Thymus (tissue), 11 donors: ENCODE results near the gene CSF3R. TPM values are rescaled to one million over a fixed set of nuclear protein-coding genes. Genes with fewer than 3 reads are reported as not detected.
"Not testable (repeated sequence)": the region's sequence is repeated elsewhere in the genome, so short reads cannot be mapped to it uniquely, and the experiment has no call there.

ENCODE experiments used
- DNase-seq, 9 donors: peaks; one replicate each; pipeline ENCODE4 v3.0.0-alpha.2; 2013; ENCODE audit warnings: low spot score in 9 of 9, low read depth in 6 of 9, missing footprints in 1 of 9
- H3K27ac ChIP-seq, 2 donors: one replicate each; pipeline ENCODE4 v1.5.1; 2013; ENCODE audit warnings: control low read depth in 1 of 2, low read depth in 1 of 2, low read length in 1 of 2, mild to moderate bottlenecking in 1 of 2, moderate library complexity in 1 of 2
- H3K27me3 ChIP-seq, 2 donors: one replicate each; pipeline ENCODE4 v1.5.1; 2013; ENCODE audit warnings: low read length in 1 of 2; ENCODE audit not compliant: control insufficient read depth in 2 of 2, insufficient read depth in 1 of 2
- H3K36me3 ChIP-seq, 2 donors: one replicate each; pipeline ENCODE4 v1.5.1; 2013; ENCODE audit warnings: low read length in 1 of 2, mild to moderate bottlenecking in 1 of 2, moderate library complexity in 1 of 2; ENCODE audit not compliant: control insufficient read depth in 2 of 2, insufficient read depth in 2 of 2
- H3K4me1 ChIP-seq, 2 donors: one replicate each; pipeline ENCODE4 v1.5.1; 2013; ENCODE audit warnings: low read length in 2 of 2; ENCODE audit not compliant: control insufficient read depth in 2 of 2, insufficient read depth in 2 of 2
- H3K4me3 ChIP-seq, 2 donors: one replicate each; pipeline ENCODE4 v1.5.1; 2013; ENCODE audit warnings: low read length in 2 of 2, control low read depth in 1 of 2, mild to moderate bottlenecking in 1 of 2
- H3K9me3 ChIP-seq, 2 donors: one replicate each; pipeline ENCODE4 v1.5.1; 2013; ENCODE audit warnings: low read length in 1 of 2, mild to moderate bottlenecking in 1 of 2; ENCODE audit not compliant: control insufficient read depth in 2 of 2, insufficient read depth in 1 of 2
- WGBS: extraction: QIAGEN DNeasy Blood & Tissue Kit; methylation state at CpG from one replicate; pipeline ENCODE4 v1.1.7; 2013; 5-methylcytosine and 5-hydroxymethylcytosine counted together
- polyA plus RNA-seq: library from polyadenylated mRNA; stranded (reverse); fragments of 200-250 nt; gene quantifications from one replicate; pipeline ENCODE4 v1.2.3, GENCODE V29; 2013
- total RNA-seq: library from RNA; stranded (reverse); fragments of 120-200 nt; gene quantifications from one replicate; pipeline ENCODE4 v1.2.4, GENCODE V29; 2013
- donor health status: healthy.

Gene CSF3R
- total and polyA plus RNA-seq, 2 donors: 3.7 to 8.6 TPM

GRCh38 chr1:36489258-36490051 is 6.7 kb upstream of the CSF3R start:
- H3K4me1 ChIP-seq: peaks cover 2 to 28% of the 10 kb centered on the region in 2 donors
- not testable (repeated sequence) for H3K36me3 ChIP-seq, H3K27me3 ChIP-seq, DNase-seq, H3K9me3 ChIP-seq, H3K27ac ChIP-seq, H3K4me3 ChIP-seq
- WGBS: 67% methylated on average over 10 of the region's 10 CpGs

- peaks cover 2 to 32% of the 10 kb centered on the region in 2 donors for H3K4me1 ChIP-seq
- no peaks in the 10 kb centered on the region for H3K9me3 ChIP-seq
- no peak overlapping the region for H3K27ac ChIP-seq
- 94% methylated on average over 3 of the region's 3 CpGs for WGBS
- H3K36me3 ChIP-seq: no peaks in the 10 kb centered on the region
- no peak for DNase-seq
- H3K27me3 ChIP-seq: peaks cover 0 to under 1% of the 10 kb centered on the region in 2 donors
- H3K4me3 ChIP-seq: no peak overlapping the region
Observed at GRCh38 chr1:36487906-36488305, 5.2 kb upstream of the CSF3R start.

GRCh38 chr1:36487336-36487725 is 4.6 kb upstream of the CSF3R start:
- H3K4me1 ChIP-seq: peaks cover 2 to 38% of the 10 kb centered on the region in 2 donors
- not testable (repeated sequence) for H3K9me3 ChIP-seq, H3K27me3 ChIP-seq, H3K27ac ChIP-seq, H3K4me3 ChIP-seq, DNase-seq, H3K36me3 ChIP-seq
- WGBS: 95% methylated on average over 9 of the region's 9 CpGs

- no peaks in the 10 kb centered on the region for H3K36me3 ChIP-seq
- H3K4me3 ChIP-seq: no peak overlapping the region
- 82% methylated on average over 17 of the region's 17 CpGs for WGBS
- H3K4me1 ChIP-seq: peaks cover 2 to 44% of the 10 kb centered on the region in 2 donors
- H3K9me3 ChIP-seq: no peaks in the 10 kb centered on the region
- H3K27me3 ChIP-seq: peaks cover 0 to 2% of the 10 kb centered on the region in 2 donors
- H3K27ac ChIP-seq: peak overlapping the region in 1 of 2 donors; percentile 37
- DNase-seq: peak in 1 of 9 donors; percentile 34
Observed at GRCh38 chr1:36486439-36487335, 4.0 kb upstream of the CSF3R start.

- DNase-seq: no peak
- H3K9me3 ChIP-seq: no peaks in the 10 kb centered on the region
- H3K27ac ChIP-seq: no peak overlapping the region
- H3K27me3 ChIP-seq: peaks cover 0 to 2% of the 10 kb centered on the region in 2 donors
- no peaks in the 10 kb centered on the region for H3K36me3 ChIP-seq
- H3K4me3 ChIP-seq: no peak overlapping the region
- WGBS: over 99% methylated on average over 2 of the region's 2 CpGs
- H3K4me1 ChIP-seq: peaks cover 2 to 48% of the 10 kb centered on the region in 2 donors
Observed at GRCh38 chr1:36486093-36486438, 3.4 kb upstream of the CSF3R start.

- H3K9me3 ChIP-seq: no peaks in the 10 kb centered on the region
- DNase-seq: no peak
- H3K4me1 ChIP-seq: peaks cover 0 to 36% of the 10 kb centered on the region in 2 donors
- peaks cover 0 to 2% of the 10 kb centered on the region in 2 donors for H3K27me3 ChIP-seq
- H3K4me3 ChIP-seq: no peak overlapping the region
- no peaks in the 10 kb centered on the region for H3K36me3 ChIP-seq
- no peak overlapping the region for H3K27ac ChIP-seq
- WGBS: 94% methylated on average over 2 of the region's 2 CpGs
Observed at GRCh38 chr1:36484099-36484498, 1.4 kb upstream of the CSF3R start.

- peak overlapping the region in 1 of 2 donors; percentile 19 for H3K4me3 ChIP-seq
- peak in 1 of 9 donors; percentile 49 for DNase-seq
- peak overlapping the region in 1 of 2 donors; percentile 32 for H3K27ac ChIP-seq
- H3K36me3 ChIP-seq: no peaks in the 10 kb centered on the region
- H3K9me3 ChIP-seq: no peaks in the 10 kb centered on the region
- 18% methylated on average over 26 of the region's 26 CpGs for WGBS
- H3K4me1 ChIP-seq: peaks cover 0 to 30% of the 10 kb centered on the region in 2 donors
- H3K27me3 ChIP-seq: peaks cover 0 to 2% of the 10 kb centered on the region in 2 donors
Observed at GRCh38 chr1:36481771-36482723, 666 bp downstream of the CSF3R start.

- WGBS: 97% methylated on average over 6 of the region's 6 CpGs
- Histone ChIP-seq H3K4me1 (peaks cover 0 to 21% of the 10 kb centered on the region in 2 donors), H3K36me3 (no peaks in the 10 kb centered on the region), H3K27me3 (peaks cover 0 to 2% of the 10 kb centered on the region in 2 donors), H3K4me3 (no peak overlapping the region), H3K9me3 (no peaks in the 10 kb centered on the region), H3K27ac (no peak overlapping the region)
- no peak for DNase-seq
Observed at GRCh38 chr1:36481091-36481490, 1.6 kb downstream of the CSF3R start.
